Stromal cell of bone marrow (primary cell): Measurements from ENCODE around the gene SPATA6.
"Not testable (repeated sequence)": the region's sequence is repeated elsewhere in the genome, so short reads cannot be mapped to it uniquely, and the experiment has no call there.

Experiments used
- DNase-seq: peaks from one replicate; pipeline ENCODE4 v3.0.0-alpha.2; 2012; ENCODE audit warnings: low read depth

The SPATA6 gene

GRCh38 chr1:48462716-48463302 is 9.2 kb downstream of the SPATA6 start:
- DNase-seq = no peak

- no peak for DNase-seq
These were observed 21.5 kb downstream of the SPATA6 start for GRCh38 chr1:48450505-48450904.

- DNase-seq = no peak
These were observed 23.1 kb downstream of the SPATA6 start for GRCh38 chr1:48448932-48449331.

GRCh38 chr1:48444186-48444585 is 27.8 kb downstream of the SPATA6 start:
- DNase-seq = not testable (repeated sequence)

- no peak for DNase-seq
These were observed 29.0 kb downstream of the SPATA6 start for GRCh38 chr1:48442864-48443619.

GRCh38 chr1:48440786-48441185 is 31.2 kb downstream of the SPATA6 start:
- not testable (repeated sequence) for DNase-seq

DNA sequence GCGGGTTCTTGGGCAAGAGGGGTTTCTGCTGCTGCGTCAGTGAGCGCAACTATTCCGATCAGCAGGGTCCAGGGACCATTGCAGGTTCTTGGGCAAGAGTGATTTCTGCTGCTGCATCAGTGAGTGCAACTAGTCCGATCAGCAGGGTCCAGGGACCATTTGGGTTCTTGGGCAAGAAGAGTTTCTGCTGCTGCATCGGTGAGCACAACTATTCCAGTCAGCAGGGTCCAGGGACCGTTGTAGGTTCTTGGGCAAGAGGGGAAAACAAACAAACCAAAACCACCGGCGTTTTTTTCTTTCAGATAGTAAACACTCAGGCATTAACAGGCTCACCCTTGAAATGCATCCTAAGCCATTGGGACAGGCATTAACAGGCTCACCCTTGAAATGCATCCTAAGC is 32.6 kb downstream of the SPATA6 start:
- no peak for DNase-seq

DNA sequence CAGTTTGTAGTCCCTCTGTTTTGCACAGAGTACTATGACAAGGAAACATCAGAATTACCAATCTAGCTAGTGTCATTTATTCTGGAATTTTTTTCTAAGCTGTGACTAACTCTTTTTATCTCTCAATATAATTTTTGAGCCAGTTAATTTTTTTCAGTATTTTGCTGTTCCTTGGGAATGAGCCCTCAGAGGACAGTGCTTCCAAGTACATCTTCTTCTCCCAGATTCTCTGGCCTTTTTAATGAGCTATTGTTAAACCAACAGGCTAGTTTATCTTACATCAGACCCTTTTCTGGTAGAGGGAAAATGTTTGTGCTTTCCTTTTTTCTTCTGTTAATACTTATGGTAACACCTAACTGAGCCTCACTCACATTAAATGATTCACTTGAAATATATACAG is 34.6 kb downstream of the SPATA6 start:
- not testable (repeated sequence) for DNase-seq

DNA sequence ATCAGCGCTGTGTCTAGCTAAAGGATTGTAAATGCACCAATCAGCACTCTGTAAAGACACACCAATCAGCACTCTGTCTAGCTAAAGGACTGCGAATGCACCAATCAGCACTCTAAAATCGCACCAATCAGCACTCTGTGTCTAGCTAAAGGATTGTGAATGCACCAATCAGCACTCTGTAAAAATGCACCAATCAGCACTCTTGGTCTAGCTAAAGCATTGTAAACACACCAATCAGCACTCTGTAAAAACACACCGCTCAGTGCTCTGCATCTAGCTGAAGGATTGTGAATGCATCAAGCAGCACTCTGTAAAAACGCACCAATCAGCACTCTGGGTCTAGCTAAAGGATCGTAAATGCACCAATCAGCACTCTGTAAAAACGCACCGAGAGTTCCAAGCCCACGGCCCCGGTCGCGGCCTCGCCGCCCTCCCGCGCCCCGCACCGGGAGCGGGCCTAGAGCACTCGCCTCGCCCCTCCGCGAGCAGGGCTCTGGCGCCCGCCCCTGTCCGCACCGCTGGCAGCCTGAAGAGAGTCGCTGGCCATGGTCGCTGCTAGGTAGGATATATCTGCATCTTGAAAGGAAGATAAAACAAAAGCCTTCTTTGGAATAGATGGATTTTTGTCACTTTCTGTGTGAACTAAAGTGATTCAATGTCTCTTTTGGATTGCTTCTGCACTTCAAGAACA is 36.5 kb downstream of the SPATA6 start:
- DNase-seq = not testable (repeated sequence)

DNA sequence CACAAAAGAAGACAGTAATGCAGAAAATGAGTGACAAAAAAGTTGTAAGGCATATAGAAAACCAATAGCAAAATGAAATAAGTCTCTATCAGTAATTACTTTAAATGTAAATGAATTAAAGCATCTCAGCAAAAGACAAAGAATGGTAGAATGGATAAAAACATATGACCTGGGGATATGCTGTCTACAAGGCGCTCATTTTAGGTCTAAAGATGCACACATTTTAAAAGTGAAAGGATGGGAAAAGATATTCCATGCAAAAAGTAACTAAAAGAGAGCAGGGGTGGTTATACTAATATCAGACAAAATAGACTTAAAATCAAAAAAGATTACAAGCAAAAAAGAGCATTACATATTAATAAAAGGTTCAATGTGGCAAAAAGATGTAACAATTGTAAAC is 41.2 kb downstream of the SPATA6 start:
- no peak for DNase-seq

DNA sequence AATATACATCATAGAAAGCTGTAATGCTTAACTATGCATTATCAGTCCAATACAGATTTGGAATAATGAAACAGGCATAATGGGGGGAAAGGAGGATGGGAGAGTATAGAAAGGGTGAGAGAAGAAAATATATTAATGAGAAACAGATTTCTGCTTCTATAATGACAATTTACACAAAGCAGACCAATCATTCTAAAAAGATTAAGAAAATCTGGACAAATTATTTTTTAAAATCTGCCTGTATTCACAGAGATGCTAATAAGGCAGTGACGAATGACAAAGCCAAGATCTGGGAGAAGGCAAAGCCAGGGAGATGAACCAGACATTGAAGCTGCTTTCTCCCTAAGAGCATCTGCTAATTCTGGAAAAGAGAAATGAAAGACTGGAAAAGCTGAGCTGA is 50.0 kb downstream of the SPATA6 start:
- DNase-seq = no peak

DNA sequence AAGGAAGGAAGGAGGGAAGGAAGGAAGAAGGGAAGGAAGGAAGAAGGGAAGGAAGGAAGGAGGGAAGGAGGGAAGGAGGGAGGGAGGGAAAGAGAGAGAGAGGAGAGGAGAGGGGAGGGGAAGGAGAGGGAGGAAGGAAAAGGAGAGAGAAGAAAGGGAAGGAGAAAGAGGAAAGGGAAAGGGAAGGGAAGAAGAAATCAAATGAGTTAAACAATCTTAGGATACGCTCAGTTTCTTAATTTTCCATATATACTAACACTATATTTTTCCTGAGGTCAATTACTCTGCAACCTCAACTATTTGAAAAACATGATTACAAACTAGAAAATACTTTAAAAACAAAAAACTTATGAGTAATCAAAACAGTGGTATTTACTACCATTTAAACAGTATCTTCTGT is 53.3 kb downstream of the SPATA6 start:
- no peak for DNase-seq

- no peak for DNase-seq
These were observed 57.0 kb downstream of the SPATA6 start for GRCh38 chr1:48415050-48415449.

DNA sequence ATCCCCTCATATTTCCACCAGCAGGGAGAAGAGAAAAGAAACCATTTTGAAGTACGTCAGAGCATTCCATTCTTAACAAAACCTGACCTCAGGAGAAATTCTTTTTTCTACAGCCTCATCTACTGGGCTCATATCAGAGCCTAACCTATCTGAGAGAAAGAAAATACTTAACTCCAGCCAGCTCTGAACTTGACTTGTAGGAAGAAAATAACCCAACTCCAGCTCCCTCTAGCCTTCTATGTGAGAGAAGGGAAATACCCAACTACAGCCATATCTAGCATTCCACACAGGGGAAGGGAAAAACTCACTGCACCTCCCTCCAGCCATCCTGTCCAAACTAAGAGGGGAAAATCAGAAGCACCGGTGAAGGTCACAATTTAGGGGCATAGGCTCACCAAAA is 57.7 kb downstream of the SPATA6 start:
- DNase-seq = no peak

DNA sequence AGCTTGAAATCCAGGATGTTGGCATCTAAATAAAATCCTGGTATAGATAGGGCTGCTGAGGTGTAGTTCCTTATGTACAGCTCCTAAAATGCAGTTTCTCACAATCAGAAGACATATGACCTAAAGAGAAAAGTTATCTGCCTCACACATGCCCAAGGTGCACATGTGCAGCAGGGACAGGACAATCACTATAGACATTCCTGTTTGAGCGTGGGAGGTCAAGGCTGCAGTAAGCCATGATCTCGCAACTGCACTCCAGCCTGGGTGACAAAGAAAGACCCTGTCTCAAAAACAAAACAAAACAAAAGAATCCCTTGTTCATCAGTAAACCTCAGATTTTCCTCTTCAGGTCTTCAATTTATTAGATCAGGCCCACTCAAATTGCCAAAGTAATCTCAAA is 66.1 kb downstream of the SPATA6 start:
- no peak for DNase-seq

DNA sequence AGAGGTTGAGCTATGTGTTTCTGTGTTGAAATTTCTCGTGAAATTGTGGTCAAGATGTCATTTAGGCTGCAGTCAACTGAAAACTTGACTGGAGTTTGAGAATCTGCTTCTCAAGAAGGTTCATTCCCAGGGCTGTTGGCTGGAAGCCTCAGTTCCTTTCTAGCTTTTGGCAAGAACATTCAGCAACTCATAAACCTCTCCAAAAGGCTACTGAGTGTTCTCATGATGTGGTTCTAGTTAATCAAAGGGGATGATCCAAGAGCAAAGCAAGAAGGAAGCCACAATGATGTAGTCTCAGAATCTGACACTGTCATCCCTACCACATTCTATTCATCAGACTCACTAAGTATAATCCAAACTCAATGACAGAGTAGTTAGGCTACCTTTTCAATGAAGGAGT is 66.6 kb downstream of the SPATA6 start:
- peak; percentile 12 for DNase-seq

DNA sequence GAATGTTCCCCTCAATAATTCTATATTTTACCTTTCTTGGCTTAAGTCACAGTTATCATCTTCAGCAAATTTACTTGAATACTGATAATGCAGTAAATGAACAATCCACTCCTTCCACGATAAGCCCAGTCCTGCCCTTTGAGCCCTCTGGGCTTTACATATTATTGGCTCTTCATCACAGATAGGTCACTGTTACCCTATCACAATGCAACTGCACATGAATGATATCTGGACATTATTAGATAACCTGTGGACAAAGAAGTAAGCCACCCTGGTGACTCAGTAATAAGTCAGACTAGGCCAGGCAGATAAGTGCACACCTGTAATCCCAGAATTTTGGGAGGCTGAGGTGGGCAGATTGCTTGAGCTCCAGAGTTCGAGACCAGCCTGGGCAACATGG is 69.4 kb downstream of the SPATA6 start:
- no peak for DNase-seq

DNA sequence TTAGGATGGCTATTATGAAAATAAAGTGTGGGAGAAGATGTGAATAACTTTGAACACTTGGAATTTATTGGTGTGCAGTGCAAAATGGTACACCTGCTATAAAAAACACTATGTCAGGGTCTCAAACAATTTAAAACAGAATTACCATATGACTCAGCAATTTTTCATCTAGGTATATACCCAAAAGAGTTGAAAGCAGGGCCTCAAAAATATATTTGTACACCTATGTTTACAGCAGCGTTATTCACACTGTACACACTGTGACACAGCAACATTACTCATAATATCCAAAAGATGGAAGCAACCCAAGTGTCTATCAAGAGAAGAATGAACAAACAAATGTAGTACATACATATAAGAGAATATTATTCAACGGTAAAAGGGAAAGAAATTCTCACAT is 75.8 kb downstream of the SPATA6 start:
- DNase-seq = no peak

DNA sequence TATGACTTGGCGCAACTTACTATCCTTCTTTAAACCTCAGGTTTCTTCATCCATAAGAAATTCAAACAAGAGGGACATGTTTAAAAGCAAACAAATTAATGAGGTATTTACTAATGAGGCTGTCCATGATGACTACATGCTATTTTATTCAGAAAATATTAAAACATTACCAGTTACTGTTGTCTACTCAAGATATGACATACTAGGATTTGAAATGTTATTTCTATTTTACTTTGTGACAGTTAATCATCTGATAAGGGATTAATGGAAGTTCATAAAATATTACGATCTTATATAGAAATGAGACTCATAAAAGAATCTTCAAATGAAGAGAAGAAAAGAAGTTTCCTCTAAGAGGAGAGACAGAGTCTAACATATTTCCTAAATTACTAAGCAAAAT is 80.1 kb downstream of the SPATA6 start:
- no peak for DNase-seq

- no peak for DNase-seq
These were observed 84.6 kb downstream of the SPATA6 start for GRCh38 chr1:48387409-48387808.

GRCh38 chr1:48374785-48375184 is 97.2 kb downstream of the SPATA6 start:
- DNase-seq = no peak

DNA sequence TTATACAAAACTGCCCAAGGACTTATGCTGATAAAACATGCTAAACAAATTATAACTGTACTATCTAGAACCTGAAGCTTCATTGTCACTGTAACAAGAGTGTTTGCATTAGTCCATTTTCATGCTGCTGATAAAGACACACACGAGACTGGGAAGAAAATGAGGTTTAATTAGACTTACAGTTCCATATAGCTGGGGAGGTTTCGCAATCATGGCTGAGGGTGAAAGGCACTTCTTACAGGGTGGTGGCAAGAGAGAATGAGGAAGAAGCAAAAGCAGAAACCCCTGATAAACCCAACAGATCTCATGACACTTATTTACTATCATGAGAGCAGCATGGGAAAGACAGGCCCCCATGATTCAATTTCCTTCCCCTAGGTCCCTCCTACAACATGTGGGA is 100.4 kb downstream of the SPATA6 start:
- no peak for DNase-seq

DNA sequence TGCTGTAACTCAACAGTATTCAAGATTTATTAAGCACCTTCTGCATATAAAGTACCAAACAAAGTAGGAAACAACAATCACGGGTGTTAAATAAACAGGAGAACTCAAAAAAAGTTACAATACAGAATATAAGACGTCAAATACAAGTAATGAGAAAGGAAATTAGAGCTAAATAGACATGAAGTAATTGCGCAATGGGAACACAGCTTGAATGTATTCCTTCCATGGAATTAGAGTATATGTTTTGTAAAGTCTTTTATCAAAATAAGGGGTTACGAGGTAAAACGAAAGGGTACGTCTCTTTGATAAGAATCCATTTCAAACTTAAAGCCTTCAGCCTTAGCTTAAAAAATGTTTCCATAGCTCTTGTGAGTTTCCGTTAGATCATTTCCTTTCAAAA is 109.1 kb downstream of the SPATA6 start:
- no peak for DNase-seq
